ENCODE measurements around the gene DLGAP1. TPM values are rescaled to one million over a fixed set of nuclear protein-coding genes. Genes with fewer than 3 reads are reported as not detected.

The DLGAP1 gene
- total RNA-seq, 4 donors from 2014 or later, result 1.2 to 1.4 (median 1.4) TPM

DNA sequence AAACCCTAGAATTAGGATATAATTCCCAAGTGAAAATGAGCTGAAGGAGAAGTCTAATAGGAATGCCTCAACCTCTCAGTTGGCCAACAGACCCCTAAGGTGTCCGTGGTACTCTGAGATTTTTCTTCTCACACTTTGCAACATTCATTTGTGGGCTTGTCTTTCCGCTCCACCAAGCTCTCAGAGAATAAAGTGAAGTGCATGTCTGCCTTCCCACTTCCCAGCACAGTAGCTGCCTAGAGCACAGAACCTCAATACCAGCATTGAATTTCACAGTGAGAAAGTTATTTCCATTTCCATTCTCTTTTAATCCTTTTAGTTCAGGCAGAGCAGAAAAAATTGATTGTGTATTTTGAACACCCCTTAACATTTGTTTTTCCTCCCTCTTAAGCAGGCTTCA lies 553.3 kb downstream of the DLGAP1 start:
- no peaks in the 10 kb centered on the region for H3K36me3 ChIP-seq
- intact Hi-C loops (cut with DNase I), result no loop called here
- 80% methylated on average over 2 of the region's 2 CpGs for WGBS
- H3K4me3 ChIP-seq, result no peak overlapping the region
- H3K27ac ChIP-seq (replicated peaks in 1 of 4), result no peak overlapping the region
- no peaks in the 10 kb centered on the region for H3K9me3 ChIP-seq
- no peak for TF ChIP-seq POLR2A (IDR thresholded peaks at IDR 0.05; ENCODE audit: low read depth)
- no peak for TF ChIP-seq POLR2AphosphoS5 (IDR thresholded peaks at IDR 0.05)
- TF ChIP-seq, protein P1, sequence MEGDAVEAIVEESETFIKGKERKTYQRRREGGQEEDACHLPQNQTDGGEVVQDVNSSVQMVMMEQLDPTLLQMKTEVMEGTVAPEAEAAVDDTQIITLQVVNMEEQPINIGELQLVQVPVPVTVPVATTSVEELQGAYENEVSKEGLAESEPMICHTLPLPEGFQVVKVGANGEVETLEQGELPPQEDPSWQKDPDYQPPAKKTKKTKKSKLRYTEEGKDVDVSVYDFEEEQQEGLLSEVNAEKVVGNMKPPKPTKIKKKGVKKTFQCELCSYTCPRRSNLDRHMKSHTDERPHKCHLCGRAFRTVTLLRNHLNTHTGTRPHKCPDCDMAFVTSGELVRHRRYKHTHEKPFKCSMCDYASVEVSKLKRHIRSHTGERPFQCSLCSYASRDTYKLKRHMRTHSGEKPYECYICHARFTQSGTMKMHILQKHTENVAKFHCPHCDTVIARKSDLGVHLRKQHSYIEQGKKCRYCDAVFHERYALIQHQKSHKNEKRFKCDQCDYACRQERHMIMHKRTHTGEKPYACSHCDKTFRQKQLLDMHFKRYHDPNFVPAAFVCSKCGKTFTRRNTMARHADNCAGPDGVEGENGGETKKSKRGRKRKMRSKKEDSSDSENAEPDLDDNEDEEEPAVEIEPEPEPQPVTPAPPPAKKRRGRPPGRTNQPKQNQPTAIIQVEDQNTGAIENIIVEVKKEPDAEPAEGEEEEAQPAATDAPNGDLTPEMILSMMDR (IDR thresholded peaks at IDR 0.05), result no peak
- no peak for TF ChIP-seq EP300 (IDR thresholded peaks at IDR 0.05)
- no peaks in the 10 kb centered on the region for H3K4me1 ChIP-seq
- peaks cover 0 to 7% (median 0%) of the 10 kb centered on the region in 4 donors for H3K27me3 ChIP-seq
- no peak for DNase-seq (ENCODE audit: extremely low spot score)

DNA sequence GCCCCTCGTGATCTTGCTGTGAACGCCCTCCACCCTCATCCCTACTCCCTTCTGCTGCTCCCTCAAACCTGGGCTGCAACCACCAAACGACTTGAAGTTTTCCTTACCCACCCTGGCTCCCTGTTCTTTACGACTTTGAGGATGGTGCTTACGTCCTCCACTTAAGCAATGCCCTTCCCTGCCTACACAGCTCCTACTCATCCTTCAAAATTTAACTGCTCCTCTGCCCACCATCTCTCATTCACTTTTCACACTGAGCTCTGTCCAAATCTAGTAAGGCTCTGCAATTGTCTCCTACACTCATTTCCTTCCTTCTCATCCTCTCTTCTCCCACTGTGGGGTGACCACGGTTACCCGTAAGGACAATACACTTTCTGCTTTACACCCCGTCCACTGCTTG lies 554.1 kb downstream of the DLGAP1 start:
- H3K27me3 ChIP-seq, result peaks cover 0 to 7% (median 0%) of the 10 kb centered on the region in 4 donors

DNA sequence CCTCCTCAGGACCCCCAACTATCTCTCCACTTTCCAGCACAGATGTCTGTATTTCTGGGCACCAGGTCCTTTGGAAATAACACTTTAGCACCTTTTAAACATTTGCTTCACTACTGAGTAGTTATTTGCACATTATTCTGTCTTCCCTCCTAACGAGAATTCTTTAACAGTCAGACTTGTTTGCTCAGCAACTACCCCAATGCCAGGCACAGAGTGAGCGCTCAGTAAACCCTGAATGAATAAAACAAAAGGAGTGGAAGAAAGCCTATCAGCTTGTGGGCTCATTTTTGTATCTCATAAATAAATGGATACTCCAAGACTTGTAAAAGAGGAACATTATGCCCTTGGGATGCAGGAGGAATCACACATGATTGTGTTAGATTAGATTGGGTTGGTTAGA lies 554.8 kb downstream of the DLGAP1 start:
- intact Hi-C loops (cut with DNase I), result no loop called here
- Histone ChIP-seq H3K36me3 (no peaks in the 10 kb centered on the region), H3K4me3 (no peak overlapping the region), H3K27ac (replicated peaks in 1 of 4) (no peak overlapping the region), H3K4me1 (no peaks in the 10 kb centered on the region), H3K9me3 (no peaks in the 10 kb centered on the region), H3K27me3 (peaks cover 0 to 7% (median 0%) of the 10 kb centered on the region in 4 donors)
- no peak for DNase-seq (ENCODE audit: extremely low spot score)
- 85% methylated on average over 2 of the region's 2 CpGs for WGBS
- TF ChIP-seq POLR2A (IDR thresholded peaks at IDR 0.05; ENCODE audit: low read depth) (no peak), POLR2AphosphoS5 (IDR thresholded peaks at IDR 0.05) (no peak), EP300 (IDR thresholded peaks at IDR 0.05) (no peak)
- TF ChIP-seq, protein P1 (IDR thresholded peaks at IDR 0.05), result no peak

More for the DNA sequence above, 554.1 kb downstream of the DLGAP1 start:
- WGBS, result 87% methylated on average over 8 of the region's 8 CpGs
- Histone ChIP-seq H3K4me3 (no peak overlapping the region), H3K36me3 (no peaks in the 10 kb centered on the region), H3K9me3 (no peaks in the 10 kb centered on the region), H3K27ac (replicated peaks in 1 of 4) (no peak overlapping the region), H3K4me1 (no peaks in the 10 kb centered on the region)
- intact Hi-C loops (cut with DNase I), result no loop called here
- TF ChIP-seq EP300 (IDR thresholded peaks at IDR 0.05) (no peak), POLR2A (IDR thresholded peaks at IDR 0.05; ENCODE audit: low read depth) (no peak), POLR2AphosphoS5 (IDR thresholded peaks at IDR 0.05) (no peak)
- TF ChIP-seq, protein P1 (IDR thresholded peaks at IDR 0.05), result no peak
- no peak for DNase-seq (ENCODE audit: extremely low spot score)

DNA sequence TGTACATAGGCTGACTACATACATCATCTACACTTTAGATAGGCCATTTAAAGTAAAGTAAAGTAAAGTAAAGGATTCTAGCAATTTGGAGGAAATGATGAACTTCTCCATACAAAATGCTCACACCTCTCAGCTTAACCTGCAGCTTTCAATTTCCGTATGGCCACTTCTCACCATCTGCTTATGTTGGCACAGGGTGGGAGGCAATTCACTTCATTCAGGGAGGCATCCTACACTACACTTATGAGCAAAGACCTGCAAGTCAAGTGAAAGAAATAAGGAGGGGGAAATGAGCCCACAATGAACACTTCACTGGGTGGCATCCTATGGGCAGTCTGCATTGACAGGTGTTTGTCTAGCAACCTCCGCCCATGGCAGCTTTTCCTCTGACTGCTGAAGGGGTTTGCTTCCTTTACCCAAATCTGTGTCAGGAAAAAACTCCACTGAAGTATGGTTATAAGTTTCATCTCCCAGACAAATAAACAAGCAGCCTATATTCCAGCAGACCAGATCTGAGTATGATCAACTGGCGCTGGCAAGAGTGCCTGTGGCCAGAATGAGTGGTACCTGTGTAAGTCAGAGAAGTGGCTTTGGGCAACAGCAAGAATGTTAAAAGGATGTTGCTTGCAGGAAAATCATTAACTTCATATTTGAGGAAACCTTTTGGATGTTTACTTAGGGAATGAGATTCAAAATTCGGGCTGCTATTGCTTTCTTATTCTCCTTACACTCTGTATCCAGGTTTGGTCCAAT lies 556.1 kb downstream of the DLGAP1 start:
- Histone ChIP-seq H3K36me3 (no peaks in the 10 kb centered on the region), H3K27ac (replicated peaks in 1 of 4) (no peak overlapping the region), H3K27me3 (peaks cover 0 to 1% (median 0%) of the 10 kb centered on the region in 4 donors), H3K4me3 (no peak overlapping the region), H3K9me3 (no peaks in the 10 kb centered on the region), H3K4me1 (no peaks in the 10 kb centered on the region)
- intact Hi-C loops (cut with DNase I), result no loop called here
- no peak for TF ChIP-seq EP300 (IDR thresholded peaks at IDR 0.05)
- TF ChIP-seq, protein P1 (IDR thresholded peaks at IDR 0.05), result no peak
- no peak for TF ChIP-seq POLR2AphosphoS5 (IDR thresholded peaks at IDR 0.05)
- TF ChIP-seq POLR2A (IDR thresholded peaks at IDR 0.05; ENCODE audit: low read depth), result no peak
- DNase-seq (ENCODE audit: extremely low spot score), result no peak
- 85% methylated on average over 4 of the region's 4 CpGs for WGBS
